GM23338 (cell line): ENCODE measurements around the gene CNTRL. TPM values are rescaled to one million over a fixed set of nuclear protein-coding genes. Genes with fewer than 3 reads are reported as not detected.

Source experiments
- ATAC-seq: fragments of 200-7000 bp; cut with Tn5 transposase; 3 replicates; pipeline ENCODE4 v1.9.1; 2020
- DNase-seq: peaks from one replicate; pipeline ENCODE4 v3.0.0-alpha.2; 2015; ENCODE audit warnings: low spot score
- H2AFZ ChIP-seq: fragments of 200-600 bp; sonication (generic); 2 replicates; pipeline ENCODE4 v1.8.0; 2016; ENCODE audit warnings: antibody characterized with exemption, mild to moderate bottlenecking, moderate library complexity
- H3F3A ChIP-seq: fragments of 200-600 bp; sonication (generic); replicated peaks from 2 replicates; pipeline ENCODE4 v1.8.0; 2017; ENCODE audit warnings: antibody characterized with exemption, mixed run types, low read depth
- H3K27ac ChIP-seq: fragments of 200-600 bp; sonication (generic); 2 replicates; pipeline ENCODE4 v1.6.1; 2016; ENCODE audit warnings: low read depth
- H3K27me3 ChIP-seq: fragments of 200-600 bp; sonication (generic); 2 replicates; pipeline ENCODE4 v1.8.0; 2016; ENCODE audit warnings: mild to moderate bottlenecking, mixed run types, moderate library complexity; ENCODE audit not compliant: insufficient read depth
- H3K36me3 ChIP-seq: fragments of 200-600 bp; sonication (generic); 2 replicates; pipeline ENCODE4 v1.8.0; 2016; ENCODE audit warnings: mild to moderate bottlenecking; ENCODE audit not compliant: insufficient read depth
- H3K4me1 ChIP-seq: fragments of 200-600 bp; sonication (generic); 2 replicates; pipeline ENCODE4 v1.8.0; 2016; ENCODE audit warnings: mild to moderate bottlenecking, moderate library complexity; ENCODE audit not compliant: insufficient read depth
- H3K4me2 ChIP-seq: fragments of 200-600 bp; sonication (generic); 2 replicates; pipeline ENCODE4 v1.7.1; 2017; ENCODE audit warnings: mixed run types
- H3K4me3 ChIP-seq: fragments of 200-600 bp; sonication (generic); 2 replicates; pipeline ENCODE4 v1.6.1; 2016; ENCODE audit warnings: mixed run types
- H3K79me2 ChIP-seq: fragments of 200-600 bp; sonication (generic); replicated peaks from 2 replicates; pipeline ENCODE4 v1.8.0; 2017; ENCODE audit warnings: mild to moderate bottlenecking; ENCODE audit not compliant: insufficient read depth
- H3K9me2 ChIP-seq: fragments of 200-600 bp; sonication (generic); 2 replicates; pipeline ENCODE4 v1.8.0; 2017; ENCODE audit not compliant: insufficient read depth
- H4K20me1 ChIP-seq: fragments of 200-600 bp; sonication (generic); replicated peaks from 2 replicates; pipeline ENCODE4 v1.8.0; 2017; ENCODE audit warnings: mild to moderate bottlenecking; ENCODE audit not compliant: insufficient read depth
- H3K27ac Mint-ChIP-seq: 2 replicates; pipeline ENCODE4 v1.8.0; 2020; ENCODE audit warnings: inconsistent platforms, mild to moderate bottlenecking, moderate library complexity, mixed read lengths
- H3K27me3 Mint-ChIP-seq: 3 replicates; pipeline ENCODE4 v1.8.0; 2022; ENCODE audit warnings: low read depth, mild to moderate bottlenecking, moderate library complexity, mixed read lengths, inconsistent platforms; ENCODE audit not compliant: insufficient read depth, poor library complexity
- H3K36me3 Mint-ChIP-seq: 3 replicates; pipeline ENCODE4 v1.8.0; 2021; ENCODE audit warnings: low read depth, mild to moderate bottlenecking, inconsistent platforms, moderate library complexity, mixed read lengths
- H3K4me1 Mint-ChIP-seq: 3 replicates; pipeline ENCODE4 v1.8.0; 2020; ENCODE audit warnings: mild to moderate bottlenecking, inconsistent platforms, mixed read lengths
- H3K4me3 Mint-ChIP-seq: 3 replicates; pipeline ENCODE4 v1.8.0; 2021; ENCODE audit warnings: moderate library complexity, mild to moderate bottlenecking, inconsistent platforms, mixed read lengths
- H3K9me3 Mint-ChIP-seq: 3 replicates; pipeline ENCODE4 v1.8.0; 2020; ENCODE audit warnings: moderate library complexity, mild to moderate bottlenecking, inconsistent platforms, mixed read lengths
- CREB1 ChIP-seq: fragments of 250-450 bp; sonication (Bioruptor Pico); IDR thresholded peaks from 2 replicates; pipeline ENCODE4 v1.5.0; 2020; ENCODE audit warnings: low read depth, mild to moderate bottlenecking, moderate library complexity
- CTCF ChIP-seq, 2 experiments: fragments of 200-600 bp in 1 of 2; sonication (generic) in 1 of 2; conservative IDR thresholded peaks; 2 replicates each; pipeline versions ENCODE4 v1.5.1 to v1.6.1; 2016 to 2017; ENCODE audit warnings: antibody characterized with exemption in 2 of 2, low read depth in 2 of 2, mild to moderate bottlenecking in 2 of 2, moderate library complexity in 1 of 2
- ETS1 ChIP-seq: IDR thresholded peaks from 2 replicates; pipeline ENCODE4 v1.6.1; 2016; ENCODE audit warnings: antibody characterized with exemption
- EZH2 ChIP-seq: fragments of 200-600 bp; sonication (generic); IDR thresholded peaks from one replicate; pipeline ENCODE4 v1.8.0; 2017; ENCODE audit warnings: antibody characterized with exemption, mild to moderate bottlenecking, low read depth; ENCODE audit not compliant: unreplicated experiment
- EZH2phosphoT487 ChIP-seq: fragments of 200-600 bp; sonication (generic); IDR thresholded peaks from one replicate; pipeline ENCODE4 v1.8.1; 2018; ENCODE audit warnings: antibody characterized with exemption; ENCODE audit not compliant: unreplicated experiment
- JUNB ChIP-seq: IDR thresholded peaks from one replicate; pipeline ENCODE4 v1.6.1; 2016; ENCODE audit warnings: antibody characterized with exemption; ENCODE audit not compliant: unreplicated experiment
- NANOG ChIP-seq: IDR thresholded peaks from 2 replicates; pipeline ENCODE4 v1.6.1; 2016; ENCODE audit warnings: antibody characterized with exemption, borderline replicate concordance
- POLR2AphosphoS5 ChIP-seq: IDR thresholded peaks from 2 replicates; pipeline ENCODE4 v1.6.1; 2016; ENCODE audit warnings: antibody characterized with exemption, low read depth
- REST ChIP-seq: IDR thresholded peaks from one replicate; pipeline ENCODE4 v1.6.1; 2018; ENCODE audit warnings: antibody characterized with exemption; ENCODE audit not compliant: unreplicated experiment
- STAT1 ChIP-seq: IDR thresholded peaks from one replicate; pipeline ENCODE4 v1.6.1; 2016; ENCODE audit warnings: antibody characterized with exemption; ENCODE audit not compliant: unreplicated experiment
- ZNF114 ChIP-seq: fragments of 250-450 bp; sonication (Bioruptor Pico); IDR thresholded peaks from 2 replicates; pipeline ENCODE4 v1.5.0; 2020; ENCODE audit warnings: mild to moderate bottlenecking, moderate library complexity
- ZNF331 ChIP-seq: fragments of 250-450 bp; sonication (Bioruptor Pico); IDR thresholded peaks from 2 replicates; pipeline ENCODE4 v1.5.0; 2020; ENCODE audit warnings: low read depth, mild to moderate bottlenecking, moderate library complexity
- ZNF462 ChIP-seq: fragments of 250-450 bp; sonication (Bioruptor Pico); IDR thresholded peaks from 2 replicates; pipeline ENCODE4 v1.5.0; 2020; ENCODE audit warnings: mild to moderate bottlenecking, moderate library complexity
- polyA plus RNA-seq: library from polyadenylated mRNA; unstranded; fragments of >200 nt; fragmentation: Nextera tagmentation; extraction: Ambion mirVana; gene quantifications from 2 replicates; pipeline ENCODE4 v1.2.1, GENCODE V29; 2016
- total RNA-seq: library from RNA; depleted of rRNA; stranded (reverse); fragments of >200 nt; shearing (Covaris generic); gene quantifications from 2 replicates; pipeline ENCODE4 v1.2.3, GENCODE V29; 2014

The CNTRL gene
- total and polyA plus RNA-seq, 2 experiments from 2014 or later, result 9.2 to 11.7 TPM

- peak; percentile 32 for DNase-seq
- TF ChIP-seq ETS1 (no peak), EZH2phosphoT487 (no peak), JUNB (no peak), ZNF331 (CRISPR knock-in tag) (no peak), NANOG (no peak), POLR2AphosphoS5 (no peak), CTCF (conservative IDR thresholded peaks at IDR 0.05; ENCODE audit: low read depth in 2 of 2) (no peak), EZH2 (no peak), ZNF114 (CRISPR knock-in tag) (no peak), ZNF462 (CRISPR knock-in tag) (no peak), STAT1 (no peak), CREB1 (CRISPR knock-in tag) (no peak), REST (no peak)
- H3F3A ChIP-seq, result no peaks in the 10 kb centered on the region
- H3K4me2 ChIP-seq, result peak overlapping the region; percentile 30; the same call in 1 of the 2 replicates
- H3K4me1 ChIP-seq, result peaks cover 9% of the 10 kb centered on the region
- Mint-ChIP-seq H3K27me3 (peaks cover 5% of the 10 kb centered on the region), H3K36me3 (no peaks in the 10 kb centered on the region; the same call in 2 of the 3 replicates), H3K27ac (no peak overlapping the region), H3K9me3 (no peaks in the 10 kb centered on the region; the same call in 2 of the 3 replicates), H3K4me3 (no peak overlapping the region; the same call in 2 of the 3 replicates), H3K4me1 (peaks cover 15% of the 10 kb centered on the region)
- no peak overlapping the region for H3K27ac ChIP-seq
- no peaks in the 10 kb centered on the region for H3K27me3 ChIP-seq
- H2AFZ ChIP-seq, result peak overlapping the region; percentile 54; the same call in 1 of the 2 replicates
- H3K9me2 ChIP-seq, result no peaks in the 10 kb centered on the region
- H3K4me3 ChIP-seq, result no peak overlapping the region
- no peaks in the 10 kb centered on the region for H3K36me3 ChIP-seq
- no peaks in the 10 kb centered on the region for H3K79me2 ChIP-seq
- H4K20me1 ChIP-seq, result no peaks in the 10 kb centered on the region
- peak; percentile 8; the same call in 1 of the 3 replicates for ATAC-seq
Measured at GRCh38 chr9:121206516-121207370, 132.0 kb downstream of the CNTRL start.
